C4-2B (cell line): ENCODE results near the gene B4GALNT3.

Experiments used
- CTCF ChIP-seq: fragments of 450-650 bp; conservative IDR thresholded peaks from 2 replicates; pipeline ENCODE4 v1.5.1; 2017; ENCODE audit warnings: mild to moderate bottlenecking
- ZFX ChIP-seq: fragments of 450-650 bp; IDR thresholded peaks from 2 replicates; pipeline ENCODE4 v1.6.1; 2017

DNA sequence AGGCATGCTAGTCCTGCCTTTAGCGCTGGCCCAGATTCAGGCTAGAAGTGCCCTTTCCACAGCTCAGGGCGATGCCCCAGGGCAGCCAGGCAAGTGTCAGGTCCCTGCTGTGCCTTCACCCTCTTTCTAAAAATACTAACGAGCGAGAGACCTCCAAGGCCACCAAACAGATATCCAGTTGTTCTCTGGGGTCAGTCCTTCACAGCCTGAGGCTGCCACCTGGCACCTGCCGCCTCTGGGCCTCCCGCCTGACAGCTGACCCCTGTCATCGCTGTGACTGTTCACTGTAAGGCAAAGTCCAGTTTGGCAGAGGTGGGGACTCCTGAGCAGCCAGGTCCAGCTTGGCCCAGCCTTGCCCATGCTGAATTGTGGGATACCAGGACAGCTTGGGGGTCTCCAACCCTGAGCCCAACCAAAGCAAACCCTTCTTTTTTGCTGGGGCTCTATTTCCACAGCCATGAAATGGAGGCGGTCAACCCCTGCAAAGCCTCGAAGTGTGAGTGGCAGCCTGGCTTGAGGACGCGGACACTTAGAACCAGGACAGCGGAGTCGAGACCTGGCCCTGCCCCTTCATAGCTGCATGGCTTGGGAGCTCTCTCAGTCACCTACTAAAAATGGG is 123.6 kb downstream of the B4GALNT3 start:
- TF ChIP-seq CTCF, result no peak
- TF ChIP-seq ZFX, result no peak
